ENCODE data around the gene CACNA1A.

The CACNA1A gene

DNA sequence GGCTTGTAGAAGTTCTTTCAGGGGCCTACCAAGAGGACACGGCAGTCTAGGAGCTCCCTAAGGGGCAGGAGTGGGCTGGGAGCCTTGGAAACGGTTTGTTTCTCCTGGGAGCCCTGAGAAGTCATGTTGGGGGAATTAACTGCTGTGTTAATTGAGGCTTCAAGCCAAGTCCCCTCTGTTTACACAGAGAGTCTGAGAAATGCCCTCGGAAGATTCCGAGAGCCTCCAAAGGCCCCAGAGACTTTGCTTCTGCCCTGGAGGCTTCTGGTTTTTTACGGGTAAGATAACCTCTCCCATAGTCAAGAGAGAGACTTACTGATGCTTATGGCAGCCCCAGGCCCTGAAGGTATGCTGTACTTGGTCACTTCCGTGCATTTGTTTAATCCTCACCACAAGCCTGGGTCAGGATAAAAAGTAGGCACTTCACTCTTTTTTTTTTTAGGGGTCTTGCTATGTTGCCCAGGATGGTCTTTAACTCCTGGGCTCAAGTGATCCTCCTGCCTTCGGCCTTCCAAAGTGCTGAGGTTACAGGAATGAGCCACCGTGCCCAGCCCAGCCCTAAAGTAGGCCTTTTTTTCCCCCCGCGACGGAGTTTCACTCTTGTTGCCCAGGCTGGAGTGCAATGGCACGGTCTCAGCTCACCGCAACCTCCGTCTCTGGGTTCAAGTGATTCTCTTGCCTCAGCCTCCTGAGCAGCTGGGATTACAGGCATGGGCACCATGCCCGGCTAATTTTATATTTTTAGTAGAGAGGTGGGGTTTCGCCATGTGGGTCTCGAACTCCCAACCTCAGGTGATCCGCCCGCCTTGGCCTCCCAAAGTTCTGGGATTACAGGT is 340.9 kb downstream of the CACNA1A start:
- DNase-seq (ENCODE audit: extremely low read depth, low read depth): no peak

DNA sequence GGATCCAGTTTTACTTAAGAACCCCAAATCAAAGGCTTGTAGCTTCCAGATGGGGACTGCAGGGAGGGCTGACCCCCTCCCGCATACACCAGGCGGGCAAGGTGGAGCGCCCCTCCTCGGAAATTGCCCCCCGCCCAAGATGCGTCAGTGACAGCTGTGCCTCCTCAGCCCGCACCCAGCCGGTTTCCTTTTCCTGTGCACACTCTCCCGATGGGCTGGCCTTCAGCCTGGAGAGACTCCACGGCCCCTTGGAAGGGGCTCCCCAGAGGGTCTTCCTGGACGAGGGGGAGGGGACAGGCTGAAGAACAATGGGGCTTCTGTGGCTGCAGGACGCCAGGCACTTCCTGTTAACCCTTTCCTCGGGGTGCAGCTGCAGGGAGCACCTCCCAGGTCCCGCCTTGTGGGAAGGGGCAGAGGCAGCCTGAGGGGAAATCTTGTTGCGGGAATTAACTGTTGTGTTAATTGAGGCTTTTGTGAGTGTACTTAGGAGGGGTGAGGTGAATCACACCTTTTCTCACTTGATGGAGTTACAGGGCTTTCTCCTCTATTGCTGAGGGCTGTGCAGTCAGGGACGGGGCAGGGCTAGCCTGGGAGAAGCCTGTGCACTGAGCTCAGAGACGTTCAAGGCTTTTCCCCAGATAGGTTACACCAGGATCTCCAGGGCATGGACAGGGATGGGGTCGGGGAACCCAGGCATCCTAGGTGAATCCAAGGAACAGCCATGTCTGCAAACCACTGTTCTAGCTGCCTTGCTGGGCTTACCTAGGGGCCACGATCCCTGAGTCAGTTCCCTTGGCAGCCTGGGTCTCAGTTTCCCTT is 341.7 kb downstream of the CACNA1A start:
- no peak for DNase-seq (ENCODE audit: extremely low read depth, low read depth)

More for the DNA sequence above, 340.9 kb downstream of the CACNA1A start:
- TF ChIP-seq, protein P1, sequence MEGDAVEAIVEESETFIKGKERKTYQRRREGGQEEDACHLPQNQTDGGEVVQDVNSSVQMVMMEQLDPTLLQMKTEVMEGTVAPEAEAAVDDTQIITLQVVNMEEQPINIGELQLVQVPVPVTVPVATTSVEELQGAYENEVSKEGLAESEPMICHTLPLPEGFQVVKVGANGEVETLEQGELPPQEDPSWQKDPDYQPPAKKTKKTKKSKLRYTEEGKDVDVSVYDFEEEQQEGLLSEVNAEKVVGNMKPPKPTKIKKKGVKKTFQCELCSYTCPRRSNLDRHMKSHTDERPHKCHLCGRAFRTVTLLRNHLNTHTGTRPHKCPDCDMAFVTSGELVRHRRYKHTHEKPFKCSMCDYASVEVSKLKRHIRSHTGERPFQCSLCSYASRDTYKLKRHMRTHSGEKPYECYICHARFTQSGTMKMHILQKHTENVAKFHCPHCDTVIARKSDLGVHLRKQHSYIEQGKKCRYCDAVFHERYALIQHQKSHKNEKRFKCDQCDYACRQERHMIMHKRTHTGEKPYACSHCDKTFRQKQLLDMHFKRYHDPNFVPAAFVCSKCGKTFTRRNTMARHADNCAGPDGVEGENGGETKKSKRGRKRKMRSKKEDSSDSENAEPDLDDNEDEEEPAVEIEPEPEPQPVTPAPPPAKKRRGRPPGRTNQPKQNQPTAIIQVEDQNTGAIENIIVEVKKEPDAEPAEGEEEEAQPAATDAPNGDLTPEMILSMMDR (IDR thresholded peaks at IDR 0.05; ENCODE audit: low read depth, low read length): no peak

DNA sequence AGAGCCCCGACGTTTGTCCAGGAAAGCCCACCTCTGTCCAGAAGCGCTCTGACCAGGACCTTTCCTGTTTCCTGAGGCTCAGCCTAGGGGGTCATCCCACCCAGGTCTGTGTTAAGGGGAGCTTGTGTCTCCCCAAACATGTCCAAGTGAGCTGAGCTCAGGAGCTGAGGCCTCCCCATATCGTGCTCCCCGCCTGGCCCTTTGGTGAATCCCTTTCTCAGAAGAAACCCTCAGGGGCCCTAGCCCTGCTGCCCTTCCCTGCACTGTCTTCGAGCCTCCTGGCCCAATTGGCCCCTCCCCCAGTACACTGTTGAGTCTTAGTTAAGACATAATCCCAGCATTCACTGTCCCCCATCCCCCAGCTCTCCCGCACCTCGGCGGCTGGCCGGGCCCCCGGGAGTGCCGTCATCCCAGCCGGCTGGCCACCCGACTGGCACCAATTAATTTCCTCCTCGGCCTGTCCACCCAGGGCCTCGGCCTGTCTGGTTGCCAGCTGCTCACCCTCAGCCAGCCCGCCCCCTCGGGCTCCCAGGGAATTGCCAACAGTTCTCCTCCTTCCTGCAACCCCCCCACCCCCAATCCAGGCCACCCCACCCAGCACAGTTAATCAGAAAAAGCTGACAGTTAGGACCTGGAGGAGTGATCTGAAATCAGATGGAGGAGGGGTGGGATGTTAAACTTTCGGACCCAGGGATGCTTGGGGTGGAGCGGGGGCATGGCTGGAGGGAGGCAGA is 342.5 kb downstream of the CACNA1A start:
- TF ChIP-seq, protein P1 (IDR thresholded peaks at IDR 0.05; ENCODE audit: low read depth, low read length): no peak
- DNase-seq (ENCODE audit: extremely low read depth, low read depth): peak; percentile 76

More for the DNA sequence above, 341.7 kb downstream of the CACNA1A start:
- TF ChIP-seq, protein P1 (IDR thresholded peaks at IDR 0.05; ENCODE audit: low read depth, low read length): no peak

DNA sequence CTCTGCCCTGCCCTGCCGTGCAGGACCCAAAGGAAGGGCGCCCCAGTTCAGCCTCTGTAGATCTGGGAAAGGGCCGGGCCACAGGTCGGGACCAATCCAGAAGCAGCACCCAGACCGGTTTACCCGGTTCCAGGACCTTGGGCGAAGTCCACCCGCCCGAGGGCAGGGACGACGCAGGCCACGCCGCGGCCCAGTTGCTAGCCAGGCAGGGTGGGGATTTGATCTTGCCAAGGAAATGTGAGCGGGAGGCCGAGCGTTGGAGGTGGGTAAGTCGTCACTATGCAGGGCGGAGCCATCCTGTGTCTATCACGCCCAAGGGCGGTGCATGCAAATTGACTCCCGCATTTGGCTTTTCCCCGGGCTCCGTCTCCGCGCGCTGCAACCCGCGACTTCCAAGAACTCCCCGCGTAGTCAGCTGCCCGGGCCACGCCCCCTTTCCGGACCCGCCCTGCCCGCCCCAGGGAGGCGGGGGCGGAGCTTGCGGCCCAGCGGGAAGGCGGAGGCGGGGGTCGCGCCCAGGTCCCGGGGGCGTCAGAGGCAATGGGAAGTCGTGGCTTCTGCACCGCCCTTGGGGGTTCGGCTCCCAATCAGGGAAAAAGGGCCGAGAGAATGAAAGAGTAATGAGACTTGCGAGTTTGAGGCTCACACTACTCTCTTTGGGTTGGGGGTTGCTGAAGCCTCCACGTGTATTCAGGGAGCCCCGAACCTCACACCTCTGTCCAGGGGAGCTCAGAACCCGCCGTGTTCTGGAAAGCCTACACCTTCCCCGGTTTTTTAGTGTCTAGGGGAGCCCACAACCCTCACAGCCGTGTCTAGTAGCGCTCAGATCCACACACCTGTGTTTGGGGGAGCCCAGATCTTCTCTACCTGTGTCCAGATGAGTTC is 343.3 kb downstream of the CACNA1A start:
- TF ChIP-seq, protein P1 (IDR thresholded peaks at IDR 0.05; ENCODE audit: low read depth, low read length): no peak

DNA sequence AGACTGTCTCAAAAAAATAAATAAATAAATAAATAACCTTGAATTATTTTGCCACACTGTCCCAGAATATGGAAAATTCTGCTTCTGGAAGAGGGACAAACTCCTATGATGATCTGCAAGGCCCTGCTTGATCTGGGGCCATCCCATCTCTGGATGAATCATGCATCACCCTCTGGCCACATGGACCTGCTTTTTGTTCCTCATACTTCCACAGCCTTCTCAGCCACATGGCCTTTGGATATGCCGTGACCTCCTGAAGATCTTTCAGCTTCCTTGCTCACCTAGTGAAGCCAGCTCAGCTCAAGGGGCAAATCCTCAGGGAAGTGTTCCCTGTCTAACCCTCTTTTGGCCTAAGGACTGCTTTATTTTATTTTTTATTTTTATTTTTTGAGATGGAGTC is 345.7 kb downstream of the CACNA1A start:
- DNase-seq (ENCODE audit: extremely low read depth, low read depth): no peak
- TF ChIP-seq, protein P1 (IDR thresholded peaks at IDR 0.05; ENCODE audit: low read depth, low read length): no peak

More for the DNA sequence above, 343.3 kb downstream of the CACNA1A start:
- DNase-seq (ENCODE audit: extremely low read depth, low read depth): peak; percentile 98

DNA sequence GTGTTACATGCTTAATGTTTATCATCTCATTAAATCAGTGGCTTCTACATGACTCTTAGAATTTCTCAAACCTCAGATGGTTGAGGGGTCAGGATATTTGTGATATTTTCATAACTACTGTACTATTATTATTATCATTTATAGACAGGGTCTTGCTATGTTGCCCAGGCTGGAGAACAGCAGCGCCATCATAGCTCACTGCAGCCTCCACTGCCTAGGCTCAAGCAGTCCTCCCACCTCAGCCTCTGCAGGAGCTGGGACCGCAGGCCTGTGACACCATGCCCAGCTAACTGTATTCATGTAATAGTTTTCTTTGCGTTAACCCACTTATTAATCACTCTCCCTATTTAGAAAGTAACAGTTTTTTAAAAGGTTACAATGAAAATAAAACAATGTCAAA is 346.6 kb downstream of the CACNA1A start:
- DNase-seq (ENCODE audit: extremely low read depth, low read depth): no peak
- TF ChIP-seq, protein P1 (IDR thresholded peaks at IDR 0.05; ENCODE audit: low read depth, low read length): no peak

Data from AG09319 (cell line).